HepG2 (cell line): ENCODE results near the gene TCTN2. TPM values are rescaled to one million over a fixed set of nuclear protein-coding genes. Genes with fewer than 3 reads are reported as not detected.

ENCODE experiments used
- CENPT ChIP-seq: sonication (generic); formaldehyde crosslinking; IDR thresholded peaks from 2 replicates; pipeline ENCODE4 v1.8.0; 2022; ENCODE audit warnings: low read depth, mild to moderate bottlenecking, moderate library complexity, missing genetic modification reagents
- GLI4 ChIP-seq: sonication (generic); formaldehyde crosslinking; IDR thresholded peaks from 2 replicates; pipeline ENCODE4 v1.5.1; 2020; ENCODE audit warnings: missing genetic modification reagents, mild to moderate bottlenecking, moderate library complexity, borderline replicate concordance
- ZNF232 ChIP-seq: sonication (generic); formaldehyde crosslinking; IDR thresholded peaks from 2 replicates; pipeline ENCODE4 v1.4.0; 2020; ENCODE audit warnings: missing genetic modification reagents, borderline replicate concordance
- ZNF354B ChIP-seq: sonication (generic); formaldehyde crosslinking; IDR thresholded peaks from 2 replicates; pipeline ENCODE4 v1.8.0; 2022; ENCODE audit warnings: mild to moderate bottlenecking, missing genetic modification reagents
- ZNF503 ChIP-seq: sonication (generic); formaldehyde crosslinking; IDR thresholded peaks from 2 replicates; pipeline ENCODE4 v1.4.0; 2020; ENCODE audit warnings: missing genetic modification reagents
- ZNF761 ChIP-seq: sonication (generic); formaldehyde crosslinking; conservative IDR thresholded peaks from 2 replicates; pipeline ENCODE4 v1.4.0; 2020; ENCODE audit warnings: mild to moderate bottlenecking, missing genetic modification reagents
- ZXDC ChIP-seq: sonication (generic); formaldehyde crosslinking; IDR thresholded peaks from 2 replicates; pipeline ENCODE4 v1.5.0; 2020; ENCODE audit warnings: mild to moderate bottlenecking, missing genetic modification reagents
- polyA plus RNA-seq, 8 experiments: library from polyadenylated mRNA; depleted of rRNA in 3 of 8; stranded (reverse) in 7 of 8; unstranded in 1 of 8; fragments of >200 nt; fragmentation: Illumina TruSeq in 4 of 8; extraction: Trizol in 4 of 8; gene quantifications; 2 replicates each; pipeline versions ENCODE4 v1.2.1 to v1.2.3, GENCODE V29; 2011 to 2016; ENCODE audit warnings: low read depth in 4 of 8, missing spikeins in 1 of 8, mixed read lengths in 1 of 8; ENCODE audit not compliant: insufficient read depth in 1 of 8
- total RNA-seq, 5 experiments: library from RNA; depleted of rRNA; stranded (reverse); fragments of >200 nt; fragmentation: Illumina TruSeq; extraction: Trizol; gene quantifications; 2 replicates each; pipeline ENCODE4 v1.2.3, GENCODE V29; 2016; ENCODE audit warnings: low read depth in 1 of 5
- TF ChIP-seq, protein P1 (sequence below): sonication (generic); formaldehyde crosslinking; IDR thresholded peaks from 2 replicates; pipeline ENCODE4 v1.4.0; 2020; ENCODE audit warnings: missing genetic modification reagents
- TF ChIP-seq, protein P2 (sequence below): sonication (generic); formaldehyde crosslinking; IDR thresholded peaks from 2 replicates; pipeline ENCODE4 v1.5.0; 2020; ENCODE audit warnings: mild to moderate bottlenecking, missing genetic modification reagents, borderline replicate concordance
- TF ChIP-seq, protein P3 (sequence below): sonication (generic); formaldehyde crosslinking; IDR thresholded peaks from 2 replicates; pipeline ENCODE4 v1.4.0; 2020; ENCODE audit warnings: mild to moderate bottlenecking, missing genetic modification reagents

TCTN2 gene
- total and polyA plus RNA-seq, 2 of the 13 experiments (the other 11 are each of a cell fraction or from before 2014, with no cell fraction given) = 5.0 to 8.1 TPM

DNA sequence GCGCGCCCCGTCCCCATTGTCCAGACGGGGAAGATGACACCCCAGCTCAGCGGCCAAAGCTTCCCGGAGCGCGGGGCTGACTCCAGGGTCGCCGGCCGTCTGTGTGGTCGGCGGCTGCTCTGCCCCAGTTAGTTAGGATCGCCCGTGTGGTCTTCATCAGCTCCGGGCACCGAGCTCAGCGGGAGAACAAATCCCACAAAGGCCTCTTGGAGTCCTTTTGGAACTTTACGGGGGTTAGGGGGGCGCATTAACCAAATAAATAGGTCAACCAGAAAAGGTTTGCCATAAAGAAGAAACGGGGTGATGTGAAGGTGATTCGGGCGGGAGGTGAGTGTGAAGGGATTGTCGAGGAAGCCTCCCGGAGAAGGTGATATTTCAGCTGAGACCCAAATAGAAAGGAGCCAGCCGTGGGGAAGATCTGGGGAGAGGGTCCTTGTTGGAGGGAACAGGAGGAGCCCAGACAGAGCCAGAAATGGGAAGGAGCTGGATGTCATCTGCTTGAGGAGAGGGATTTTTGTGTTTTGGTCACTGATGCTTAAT is 41.9 kb downstream of the TCTN2 start (continued):
- TF ChIP-seq ZNF503 (CRISPR knock-in tag) (0 out of 2 replicates have a peak, but pooled peaks have one; percentile 42), ZNF354B (CRISPR knock-in tag) (no peak), ZXDC (CRISPR knock-in tag) (0 out of 2 replicates have a peak, but pooled peaks have one; percentile 20), ZNF232 (no peak), CENPT (CRISPR knock-in tag) (no peak), ZNF761 (no peak), GLI4 (CRISPR knock-in tag) (no peak)
- TF ChIP-seq, protein P1, sequence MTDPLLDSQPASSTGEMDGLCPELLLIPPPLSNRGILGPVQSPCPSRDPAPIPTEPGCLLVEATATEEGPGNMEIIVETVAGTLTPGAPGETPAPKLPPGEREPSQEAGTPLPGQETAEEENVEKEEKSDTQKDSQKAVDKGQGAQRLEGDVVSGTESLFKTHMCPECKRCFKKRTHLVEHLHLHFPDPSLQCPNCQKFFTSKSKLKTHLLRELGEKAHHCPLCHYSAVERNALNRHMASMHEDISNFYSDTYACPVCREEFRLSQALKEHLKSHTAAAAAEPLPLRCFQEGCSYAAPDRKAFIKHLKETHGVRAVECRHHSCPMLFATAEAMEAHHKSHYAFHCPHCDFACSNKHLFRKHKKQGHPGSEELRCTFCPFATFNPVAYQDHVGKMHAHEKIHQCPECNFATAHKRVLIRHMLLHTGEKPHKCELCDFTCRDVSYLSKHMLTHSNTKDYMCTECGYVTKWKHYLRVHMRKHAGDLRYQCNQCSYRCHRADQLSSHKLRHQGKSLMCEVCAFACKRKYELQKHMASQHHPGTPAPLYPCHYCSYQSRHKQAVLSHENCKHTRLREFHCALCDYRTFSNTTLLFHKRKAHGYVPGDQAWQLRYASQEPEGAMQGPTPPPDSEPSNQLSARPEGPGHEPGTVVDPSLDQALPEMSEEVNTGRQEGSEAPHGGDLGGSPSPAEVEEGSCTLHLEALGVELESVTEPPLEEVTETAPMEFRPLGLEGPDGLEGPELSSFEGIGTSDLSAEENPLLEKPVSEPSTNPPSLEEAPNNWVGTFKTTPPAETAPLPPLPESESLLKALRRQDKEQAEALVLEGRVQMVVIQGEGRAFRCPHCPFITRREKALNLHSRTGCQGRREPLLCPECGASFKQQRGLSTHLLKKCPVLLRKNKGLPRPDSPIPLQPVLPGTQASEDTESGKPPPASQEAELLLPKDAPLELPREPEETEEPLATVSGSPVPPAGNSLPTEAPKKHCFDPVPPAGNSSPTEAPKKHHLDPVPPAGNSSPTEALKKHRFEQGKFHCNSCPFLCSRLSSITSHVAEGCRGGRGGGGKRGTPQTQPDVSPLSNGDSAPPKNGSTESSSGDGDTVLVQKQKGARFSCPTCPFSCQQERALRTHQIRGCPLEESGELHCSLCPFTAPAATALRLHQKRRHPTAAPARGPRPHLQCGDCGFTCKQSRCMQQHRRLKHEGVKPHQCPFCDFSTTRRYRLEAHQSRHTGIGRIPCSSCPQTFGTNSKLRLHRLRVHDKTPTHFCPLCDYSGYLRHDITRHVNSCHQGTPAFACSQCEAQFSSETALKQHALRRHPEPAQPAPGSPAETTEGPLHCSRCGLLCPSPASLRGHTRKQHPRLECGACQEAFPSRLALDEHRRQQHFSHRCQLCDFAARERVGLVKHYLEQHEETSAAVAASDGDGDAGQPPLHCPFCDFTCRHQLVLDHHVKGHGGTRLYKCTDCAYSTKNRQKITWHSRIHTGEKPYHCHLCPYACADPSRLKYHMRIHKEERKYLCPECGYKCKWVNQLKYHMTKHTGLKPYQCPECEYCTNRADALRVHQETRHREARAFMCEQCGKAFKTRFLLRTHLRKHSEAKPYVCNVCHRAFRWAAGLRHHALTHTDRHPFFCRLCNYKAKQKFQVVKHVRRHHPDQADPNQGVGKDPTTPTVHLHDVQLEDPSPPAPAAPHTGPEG (CRISPR knock-in tag) = peak; percentile 66; the same call in 1 of the 2 replicates
- TF ChIP-seq, protein P2, sequence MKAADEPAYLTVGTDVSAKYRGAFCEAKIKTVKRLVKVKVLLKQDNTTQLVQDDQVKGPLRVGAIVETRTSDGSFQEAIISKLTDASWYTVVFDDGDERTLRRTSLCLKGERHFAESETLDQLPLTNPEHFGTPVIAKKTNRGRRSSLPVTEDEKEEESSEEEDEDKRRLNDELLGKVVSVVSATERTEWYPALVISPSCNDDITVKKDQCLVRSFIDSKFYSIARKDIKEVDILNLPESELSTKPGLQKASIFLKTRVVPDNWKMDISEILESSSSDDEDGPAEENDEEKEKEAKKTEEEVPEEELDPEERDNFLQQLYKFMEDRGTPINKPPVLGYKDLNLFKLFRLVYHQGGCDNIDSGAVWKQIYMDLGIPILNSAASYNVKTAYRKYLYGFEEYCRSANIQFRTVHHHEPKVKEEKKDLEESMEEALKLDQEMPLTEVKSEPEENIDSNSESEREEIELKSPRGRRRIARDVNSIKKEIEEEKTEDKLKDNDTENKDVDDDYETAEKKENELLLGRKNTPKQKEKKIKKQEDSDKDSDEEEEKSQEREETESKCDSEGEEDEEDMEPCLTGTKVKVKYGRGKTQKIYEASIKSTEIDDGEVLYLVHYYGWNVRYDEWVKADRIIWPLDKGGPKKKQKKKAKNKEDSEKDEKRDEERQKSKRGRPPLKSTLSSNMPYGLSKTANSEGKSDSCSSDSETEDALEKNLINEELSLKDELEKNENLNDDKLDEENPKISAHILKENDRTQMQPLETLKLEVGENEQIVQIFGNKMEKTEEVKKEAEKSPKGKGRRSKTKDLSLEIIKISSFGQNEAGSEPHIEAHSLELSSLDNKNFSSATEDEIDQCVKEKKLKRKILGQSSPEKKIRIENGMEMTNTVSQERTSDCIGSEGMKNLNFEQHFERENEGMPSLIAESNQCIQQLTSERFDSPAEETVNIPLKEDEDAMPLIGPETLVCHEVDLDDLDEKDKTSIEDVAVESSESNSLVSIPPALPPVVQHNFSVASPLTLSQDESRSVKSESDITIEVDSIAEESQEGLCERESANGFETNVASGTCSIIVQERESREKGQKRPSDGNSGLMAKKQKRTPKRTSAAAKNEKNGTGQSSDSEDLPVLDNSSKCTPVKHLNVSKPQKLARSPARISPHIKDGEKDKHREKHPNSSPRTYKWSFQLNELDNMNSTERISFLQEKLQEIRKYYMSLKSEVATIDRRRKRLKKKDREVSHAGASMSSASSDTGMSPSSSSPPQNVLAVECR (CRISPR knock-in tag) = no peak
- TF ChIP-seq, protein P3, sequence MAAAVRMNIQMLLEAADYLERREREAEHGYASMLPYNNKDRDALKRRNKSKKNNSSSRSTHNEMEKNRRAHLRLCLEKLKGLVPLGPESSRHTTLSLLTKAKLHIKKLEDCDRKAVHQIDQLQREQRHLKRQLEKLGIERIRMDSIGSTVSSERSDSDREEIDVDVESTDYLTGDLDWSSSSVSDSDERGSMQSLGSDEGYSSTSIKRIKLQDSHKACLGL (CRISPR knock-in tag) = 0 out of 2 replicates have a peak, but pooled peaks have one; percentile 6
